Subcutaneous preadipocyte (primary cell): ENCODE results near the gene KMT2C. TPM values are rescaled to one million over a fixed set of nuclear protein-coding genes. Genes with fewer than 3 reads are reported as not detected.

ENCODE experiments used
- small RNA-seq: library from RNA; depleted of rRNA; stranded (forward); fragments of <200 nt; gene quantifications from one replicate; pipeline ENCODE3, GENCODE V24; 2012
- total RNA-seq: library from RNA; depleted of rRNA; stranded (reverse); fragments of >200 nt; gene quantifications from 2 replicates; pipeline ENCODE4 v1.2.3, GENCODE V29; 2012

Gene KMT2C
- 29.0 and 39.3 TPM in 2 replicates for total RNA-seq

GRCh38 chr7:152435384-152436110, at the start of gene KMT2C:
Gene KMT2C, minus strand, starts transcription at chr7:152436003. Its CDS starts 217 bp downstream, at chr7:152435786.

Small RNA genes lying within 50 kb of the gene (small RNA-seq; reads per million reads assigned to genes)
- gene AC104692.1: not detected
- gene AC104692.2: not detected
- gene RF00019: not detected

Other genes with a start within 250 kb of the KMT2C start
- 3.7 and 9.2 TPM in 2 replicates for gene XRCC2, start 240.1 kb upstream of the KMT2C start, total RNA-seq